Activated T-helper 1 cell treated with anti-CD3 and anti-CD28 coated beads, Interleukin-12 subunit alpha, Interleukin-12 subunit beta, Interleukin-2, Interleukin-4 antibody, amounts not matched to agents 30 ng/mL and 10 ng/mL and 1 ng/mL, durations not matched to agents 14 hours and 24 hours and 36 hours (primary cell): ENCODE measurements around the gene BIRC5. TPM values are rescaled to one million over a fixed set of nuclear protein-coding genes. Genes with fewer than 3 reads are reported as not detected.

ENCODE experiments used
- DNase-seq: peaks from one replicate; pipeline ENCODE4 v3.0.0; 2021; ENCODE audit warnings: low spot score
- H3K27ac Mint-ChIP-seq: one replicate; pipeline ENCODE4 v1.8.0; 2021; ENCODE audit warnings: mild to moderate bottlenecking, mixed read lengths
- H3K27me3 Mint-ChIP-seq: one replicate; pipeline ENCODE4 v1.8.0; 2022; ENCODE audit warnings: mild to moderate bottlenecking, moderate library complexity, mixed read lengths; ENCODE audit not compliant: insufficient read depth
- H3K36me3 Mint-ChIP-seq: one replicate; pipeline ENCODE4 v1.8.0; 2021; ENCODE audit warnings: low read depth, mixed read lengths
- H3K4me1 Mint-ChIP-seq: one replicate; pipeline ENCODE4 v1.8.0; 2021; ENCODE audit warnings: low read depth, mixed read lengths
- H3K4me3 Mint-ChIP-seq: one replicate; pipeline ENCODE4 v1.8.0; 2021; ENCODE audit warnings: mild to moderate bottlenecking, moderate library complexity, mixed read lengths
- H3K9me3 Mint-ChIP-seq: one replicate; pipeline ENCODE4 v1.8.0; 2021; ENCODE audit warnings: mixed read lengths
- intact Hi-C: fragments of 100-400 bp; cut with micrococcal nuclease; formaldehyde crosslinking; loops from one replicate; pipeline ENCODE4 v1.15.1; 2024
- total RNA-seq: library from RNA; stranded (reverse); gene quantifications from 2 replicates; pipeline ENCODE4 v1.2.3, GENCODE V29; 2022

Gene BIRC5
- total RNA-seq, 1 donor from 2014 or later = 39.6 TPM

GRCh38 chr17:78272914-78273258, 58.8 kb downstream of the BIRC5 start:
- H3K4me1 Mint-ChIP-seq = peaks cover 37% of the 10 kb centered on the region
- peak overlapping the region; percentile 48 for H3K27ac Mint-ChIP-seq
- H3K4me3 Mint-ChIP-seq = no peak overlapping the region
- peaks cover 3% of the 10 kb centered on the region for H3K27me3 Mint-ChIP-seq
- peaks cover 5% of the 10 kb centered on the region for H3K9me3 Mint-ChIP-seq
- H3K36me3 Mint-ChIP-seq = peaks cover 3% of the 10 kb centered on the region
- intact Hi-C loops = loop anchor here (2.0 kb wide), 1 partner anchor 14 kb away; no protein-coding TSS in a partner anchor
- no peak for DNase-seq

- no peak overlapping the region for H3K27ac Mint-ChIP-seq
- peaks cover 37% of the 10 kb centered on the region for H3K4me1 Mint-ChIP-seq
- intact Hi-C loops = loop anchor here (2.0 kb wide), 1 partner anchor 15 kb away; no protein-coding TSS in a partner anchor
- peaks cover 3% of the 10 kb centered on the region for H3K27me3 Mint-ChIP-seq
- H3K36me3 Mint-ChIP-seq = peaks cover 3% of the 10 kb centered on the region
- peaks cover 5% of the 10 kb centered on the region for H3K9me3 Mint-ChIP-seq
- no peak overlapping the region for H3K4me3 Mint-ChIP-seq
- DNase-seq = no peak
Observed at GRCh38 chr17:78273813-78274212, 59.8 kb downstream of the BIRC5 start.

Other genes with a start within 250 kb of the BIRC5 start
- gene TMC6, start 85.5 kb upstream of the BIRC5 start, total RNA-seq = 265 and 268 TPM in 2 replicates
- 234 and 239 TPM in 2 replicates for gene TMC8, start 83.5 kb upstream of the BIRC5 start, total RNA-seq
- gene C17orf99, start 67.9 kb upstream of the BIRC5 start, total RNA-seq = not detected in 2 replicates
- gene SYNGR2, start 45.7 kb upstream of the BIRC5 start, total RNA-seq = 131 and 133 TPM in 2 replicates
- gene TK1, start 27.2 kb upstream of the BIRC5 start, total RNA-seq = 65.8 and 66.8 TPM in 2 replicates
- 26.2 and 27.7 TPM in 2 replicates for gene AFMID, start 26.9 kb upstream of the BIRC5 start, total RNA-seq
- not detected in 2 replicates for gene TMEM235, start 17.4 kb downstream of the BIRC5 start, total RNA-seq
- gene SOCS3, start 145.8 kb downstream of the BIRC5 start, total RNA-seq = 75.4 and 76.3 TPM in 2 replicates
- 71.9 and 73.5 TPM in 2 replicates for gene PGS1, start 164.4 kb downstream of the BIRC5 start, total RNA-seq